Stomach (tissue), 4 donors: ENCODE measurements around the gene RBM25.
A peak's percentile ranks its signal among the peaks of the same experiment; 100 is the strongest.

Experiments used
- POLR2A ChIP-seq, 4 donors: fragments of 450-650 bp; IDR thresholded peaks; one replicate each; pipeline ENCODE4 v1.6.1; 2016; ENCODE audit warnings: antibody characterized with exemption in 4 of 4, control low read depth in 2 of 4, mild to moderate bottlenecking in 1 of 4, moderate library complexity in 1 of 4
- POLR2AphosphoS5 ChIP-seq, 3 donors: sonication (generic); formaldehyde crosslinking; IDR thresholded peaks; one replicate each; pipeline ENCODE4 v1.6.1; 2016; ENCODE audit warnings: antibody characterized with exemption in 3 of 3
- TF ChIP-seq, protein P1 (sequence below), 7 experiments: fragments of 450-650 bp in 4 of 7; fragments of 200-600 bp in 3 of 7; sonication (generic) in 3 of 7; IDR thresholded peaks; one replicate each; pipeline ENCODE4 v1.5.1; 2016 to 2019; ENCODE audit warnings: antibody characterized with exemption in 7 of 7, control low read depth in 2 of 7, mild to moderate bottlenecking in 1 of 7

DNA sequence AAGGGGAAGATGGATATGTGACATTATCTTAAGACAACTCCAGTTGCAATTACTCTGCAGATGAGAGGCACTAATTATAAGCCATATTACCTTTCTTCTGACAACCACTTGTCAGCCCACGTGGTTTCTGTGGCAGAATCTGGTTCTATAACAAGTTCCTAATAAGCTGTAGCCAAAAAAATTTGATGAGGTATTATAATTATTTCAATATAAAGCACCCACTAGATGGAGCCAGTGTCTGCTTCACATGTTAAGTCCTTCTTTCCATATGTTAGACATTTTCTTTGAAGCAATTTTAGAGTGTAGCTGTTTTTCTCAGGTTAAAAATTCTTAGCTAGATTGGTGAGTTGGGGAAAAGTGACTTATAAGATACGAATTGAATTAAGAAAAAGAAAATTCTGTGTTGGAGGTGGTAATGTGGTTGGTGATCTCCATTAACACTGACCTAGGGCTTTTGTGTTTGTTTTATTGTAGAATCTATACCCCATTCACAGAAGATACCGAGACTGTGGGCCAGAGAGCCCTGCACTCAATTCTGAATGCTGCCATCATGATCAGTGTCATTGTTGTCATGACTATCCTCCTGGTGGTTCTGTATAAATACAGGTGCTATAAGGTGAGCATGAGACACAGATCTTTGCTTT lies 114.9 kb downstream of the RBM25 start:
- TF ChIP-seq POLR2A (IDR thresholded peaks at IDR 0.05) (no peak), POLR2AphosphoS5 (IDR thresholded peaks at IDR 0.05) (no peak)
- TF ChIP-seq, protein P1, sequence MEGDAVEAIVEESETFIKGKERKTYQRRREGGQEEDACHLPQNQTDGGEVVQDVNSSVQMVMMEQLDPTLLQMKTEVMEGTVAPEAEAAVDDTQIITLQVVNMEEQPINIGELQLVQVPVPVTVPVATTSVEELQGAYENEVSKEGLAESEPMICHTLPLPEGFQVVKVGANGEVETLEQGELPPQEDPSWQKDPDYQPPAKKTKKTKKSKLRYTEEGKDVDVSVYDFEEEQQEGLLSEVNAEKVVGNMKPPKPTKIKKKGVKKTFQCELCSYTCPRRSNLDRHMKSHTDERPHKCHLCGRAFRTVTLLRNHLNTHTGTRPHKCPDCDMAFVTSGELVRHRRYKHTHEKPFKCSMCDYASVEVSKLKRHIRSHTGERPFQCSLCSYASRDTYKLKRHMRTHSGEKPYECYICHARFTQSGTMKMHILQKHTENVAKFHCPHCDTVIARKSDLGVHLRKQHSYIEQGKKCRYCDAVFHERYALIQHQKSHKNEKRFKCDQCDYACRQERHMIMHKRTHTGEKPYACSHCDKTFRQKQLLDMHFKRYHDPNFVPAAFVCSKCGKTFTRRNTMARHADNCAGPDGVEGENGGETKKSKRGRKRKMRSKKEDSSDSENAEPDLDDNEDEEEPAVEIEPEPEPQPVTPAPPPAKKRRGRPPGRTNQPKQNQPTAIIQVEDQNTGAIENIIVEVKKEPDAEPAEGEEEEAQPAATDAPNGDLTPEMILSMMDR (IDR thresholded peaks at IDR 0.05), result peak in 3 of 7 experiments; percentile 18 to 42 (median 28)
